Keratinocyte (primary cell): Measurements from ENCODE around the gene PRAC1.

Experiments used
- EZH2 ChIP-seq: IDR thresholded peaks from one replicate; pipeline ENCODE4 v1.6.1; 2012; ENCODE audit warnings: inconsistent platforms, mild to moderate bottlenecking, low read length, moderate library complexity
- TF ChIP-seq, protein P1 (sequence below), 3 experiments: IDR thresholded peaks in 1 of 3; conservative IDR thresholded peaks in 1 of 3; optimal IDR thresholded peaks in 1 of 3; 2 replicates in 2 of 3; 3 replicates in 1 of 3; pipeline versions ENCODE3 to v1.5.1; 2011; ENCODE audit warnings: low read length in 3 of 3, mild to moderate bottlenecking in 3 of 3, moderate library complexity in 2 of 3, control low read depth in 1 of 3, inconsistent platforms in 1 of 3; ENCODE audit not compliant: insufficient read depth in 2 of 3; ENCODE audit errors: extremely low read depth in 1 of 3

GRCh38 chr17:48749621-48750553 lies 27.6 kb upstream of the PRAC1 start:
- TF ChIP-seq, protein P1, sequence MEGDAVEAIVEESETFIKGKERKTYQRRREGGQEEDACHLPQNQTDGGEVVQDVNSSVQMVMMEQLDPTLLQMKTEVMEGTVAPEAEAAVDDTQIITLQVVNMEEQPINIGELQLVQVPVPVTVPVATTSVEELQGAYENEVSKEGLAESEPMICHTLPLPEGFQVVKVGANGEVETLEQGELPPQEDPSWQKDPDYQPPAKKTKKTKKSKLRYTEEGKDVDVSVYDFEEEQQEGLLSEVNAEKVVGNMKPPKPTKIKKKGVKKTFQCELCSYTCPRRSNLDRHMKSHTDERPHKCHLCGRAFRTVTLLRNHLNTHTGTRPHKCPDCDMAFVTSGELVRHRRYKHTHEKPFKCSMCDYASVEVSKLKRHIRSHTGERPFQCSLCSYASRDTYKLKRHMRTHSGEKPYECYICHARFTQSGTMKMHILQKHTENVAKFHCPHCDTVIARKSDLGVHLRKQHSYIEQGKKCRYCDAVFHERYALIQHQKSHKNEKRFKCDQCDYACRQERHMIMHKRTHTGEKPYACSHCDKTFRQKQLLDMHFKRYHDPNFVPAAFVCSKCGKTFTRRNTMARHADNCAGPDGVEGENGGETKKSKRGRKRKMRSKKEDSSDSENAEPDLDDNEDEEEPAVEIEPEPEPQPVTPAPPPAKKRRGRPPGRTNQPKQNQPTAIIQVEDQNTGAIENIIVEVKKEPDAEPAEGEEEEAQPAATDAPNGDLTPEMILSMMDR (optimal IDR thresholded peaks at IDR 0.05 in 1 of 3, IDR thresholded peaks at IDR 0.05 in 1 of 3, conservative IDR thresholded peaks at IDR 0.05 in 1 of 3; ENCODE audit: extremely low read depth in 1 of 3, insufficient read depth in 2 of 3, low read length in 3 of 3): no peak
- TF ChIP-seq EZH2: peak; percentile 60
